GM18520 (cell line): Measurements from ENCODE around the gene MTHFSD.
"Not testable (repeated sequence)": the region's sequence is repeated elsewhere in the genome, so short reads cannot be mapped to it uniquely, and the experiment has no call there.

ENCODE experiments used
- ATAC-seq: cut with Tn5 transposase; IDR thresholded peaks from one replicate; pipeline ENCODE4 v1.9.1; 2021; ENCODE audit not compliant: unreplicated experiment

MTHFSD gene, protein sequence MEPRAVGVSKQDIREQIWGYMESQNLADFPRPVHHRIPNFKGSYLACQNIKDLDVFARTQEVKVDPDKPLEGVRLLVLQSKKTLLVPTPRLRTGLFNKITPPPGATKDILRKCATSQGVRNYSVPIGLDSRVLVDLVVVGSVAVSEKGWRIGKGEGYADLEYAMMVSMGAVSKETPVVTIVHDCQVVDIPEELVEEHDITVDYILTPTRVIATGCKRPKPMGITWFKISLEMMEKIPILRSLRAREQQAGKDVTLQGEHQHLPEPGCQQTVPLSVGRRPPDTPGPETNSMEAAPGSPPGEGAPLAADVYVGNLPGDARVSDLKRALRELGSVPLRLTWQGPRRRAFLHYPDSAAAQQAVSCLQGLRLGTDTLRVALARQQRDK

DNA sequence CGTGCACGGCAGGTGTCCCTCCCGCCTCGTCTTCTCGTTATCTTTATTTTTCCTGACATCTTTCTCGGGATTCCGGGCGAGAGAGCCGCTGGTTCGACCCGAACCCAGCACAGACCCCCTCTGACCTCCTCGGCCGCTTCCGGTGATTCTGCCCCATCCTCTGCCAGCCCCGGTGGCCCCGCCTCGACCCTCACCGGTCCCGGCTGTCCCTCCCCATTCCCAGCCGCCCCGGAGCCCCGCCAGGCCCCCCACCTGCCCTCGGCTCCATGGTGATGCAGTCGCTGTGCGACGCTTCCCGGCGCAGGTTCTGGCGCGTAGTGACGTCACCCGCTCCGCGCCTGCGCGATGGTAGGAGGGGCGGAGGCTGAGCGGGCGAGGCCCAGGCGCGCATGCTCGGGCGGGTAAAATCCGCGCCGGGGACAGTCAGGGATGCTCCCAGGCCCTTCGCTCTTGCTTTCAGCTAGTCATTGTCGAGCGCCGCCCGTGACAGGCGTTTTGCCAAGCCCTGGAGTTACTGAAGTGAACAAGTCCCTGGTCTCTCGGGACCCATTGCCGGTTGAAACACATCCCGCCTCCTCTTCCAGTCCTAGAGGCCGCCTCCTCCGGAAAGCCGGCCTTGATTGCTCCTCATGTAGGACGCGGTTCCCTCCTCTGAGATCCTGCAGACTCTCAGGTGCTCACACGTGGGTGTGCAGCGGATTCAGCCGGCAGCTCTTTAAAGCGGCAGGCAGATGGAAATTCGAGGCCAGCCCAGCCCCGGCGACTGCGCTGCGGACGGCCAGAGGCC is at the start of gene MTHFSD:
MTHFSD (minus strand) TSS at position 319 of the 787 bp plus-strand sequence; CDS start at position 268, 51 bp downstream.
- ATAC-seq: peak; percentile 87

DNA sequence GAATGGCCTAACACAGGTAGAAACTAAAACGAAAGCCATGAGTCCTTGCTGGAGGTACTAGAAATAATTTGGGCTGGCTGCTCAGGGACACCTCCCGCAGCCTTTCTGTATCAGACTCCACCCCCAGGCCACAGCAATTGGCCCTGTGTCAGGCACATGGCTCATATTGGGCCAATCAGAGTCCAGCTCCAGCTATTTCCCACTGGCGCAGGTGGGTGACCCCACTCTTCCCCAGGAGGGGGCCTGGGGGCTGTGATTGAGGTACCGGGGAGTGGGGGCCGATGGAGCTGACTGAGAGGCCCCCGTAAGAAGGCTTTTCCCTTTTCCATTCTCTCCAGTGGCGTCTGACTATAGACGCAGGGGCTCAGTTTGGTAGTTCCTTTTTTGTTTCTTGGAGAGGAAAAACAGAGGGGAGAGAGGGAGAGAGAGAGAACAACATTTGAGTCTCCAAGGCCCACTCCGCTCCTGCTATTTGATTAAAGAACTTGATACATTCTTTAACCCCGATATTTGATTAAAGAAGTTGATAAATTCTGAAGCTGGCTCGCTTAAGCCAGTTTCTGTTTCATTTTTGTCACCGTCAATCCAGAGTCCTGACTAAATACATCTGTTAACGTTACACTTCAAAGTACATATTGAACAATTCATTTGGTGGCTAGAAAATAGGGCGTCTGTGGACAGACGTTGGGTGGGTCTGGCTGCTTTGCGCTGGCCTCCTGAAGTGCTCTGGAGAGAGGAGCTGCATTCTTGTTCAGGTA is 49.6 kb upstream of the MTHFSD start:
- no peak for ATAC-seq

DNA sequence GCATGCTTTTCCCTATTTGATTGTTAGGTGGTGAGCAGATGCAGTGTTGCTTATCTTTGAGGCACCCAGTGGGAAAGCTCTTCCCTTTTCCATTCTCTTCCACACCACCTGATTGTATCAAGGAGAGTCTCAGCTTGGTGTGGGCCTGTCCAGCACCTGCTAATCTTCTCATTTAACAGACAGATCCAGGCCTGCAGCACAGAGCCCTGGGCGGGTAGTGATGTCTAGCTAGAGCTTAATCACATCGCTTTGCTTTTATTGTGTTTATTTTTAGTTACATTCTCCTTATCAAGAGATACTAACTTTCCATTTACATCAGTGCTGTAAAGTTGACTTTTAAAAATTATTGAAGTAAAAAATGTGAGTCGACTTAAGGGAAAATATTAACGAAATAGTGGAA is 47.5 kb upstream of the MTHFSD start:
- no peak for ATAC-seq

DNA sequence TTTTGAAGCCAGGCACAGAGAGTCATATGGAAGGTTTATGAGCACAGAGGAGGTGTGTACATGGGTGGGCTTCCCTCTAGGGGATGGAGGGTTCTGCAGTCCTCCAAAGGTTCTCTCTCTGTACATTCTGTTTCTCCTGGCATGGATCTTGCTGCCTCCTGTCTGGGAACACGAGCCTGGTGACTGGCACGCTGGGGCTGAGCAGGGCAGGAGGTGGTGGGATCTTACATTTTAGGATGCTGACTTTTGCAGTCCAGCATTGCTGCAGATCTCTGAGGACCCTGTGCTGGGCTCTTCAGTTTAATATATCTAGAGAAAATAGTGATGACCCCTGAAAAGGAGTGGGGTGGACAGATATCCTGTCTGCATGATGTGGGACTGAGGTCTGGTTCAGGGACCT is 46.3 kb upstream of the MTHFSD start:
- no peak for ATAC-seq

DNA sequence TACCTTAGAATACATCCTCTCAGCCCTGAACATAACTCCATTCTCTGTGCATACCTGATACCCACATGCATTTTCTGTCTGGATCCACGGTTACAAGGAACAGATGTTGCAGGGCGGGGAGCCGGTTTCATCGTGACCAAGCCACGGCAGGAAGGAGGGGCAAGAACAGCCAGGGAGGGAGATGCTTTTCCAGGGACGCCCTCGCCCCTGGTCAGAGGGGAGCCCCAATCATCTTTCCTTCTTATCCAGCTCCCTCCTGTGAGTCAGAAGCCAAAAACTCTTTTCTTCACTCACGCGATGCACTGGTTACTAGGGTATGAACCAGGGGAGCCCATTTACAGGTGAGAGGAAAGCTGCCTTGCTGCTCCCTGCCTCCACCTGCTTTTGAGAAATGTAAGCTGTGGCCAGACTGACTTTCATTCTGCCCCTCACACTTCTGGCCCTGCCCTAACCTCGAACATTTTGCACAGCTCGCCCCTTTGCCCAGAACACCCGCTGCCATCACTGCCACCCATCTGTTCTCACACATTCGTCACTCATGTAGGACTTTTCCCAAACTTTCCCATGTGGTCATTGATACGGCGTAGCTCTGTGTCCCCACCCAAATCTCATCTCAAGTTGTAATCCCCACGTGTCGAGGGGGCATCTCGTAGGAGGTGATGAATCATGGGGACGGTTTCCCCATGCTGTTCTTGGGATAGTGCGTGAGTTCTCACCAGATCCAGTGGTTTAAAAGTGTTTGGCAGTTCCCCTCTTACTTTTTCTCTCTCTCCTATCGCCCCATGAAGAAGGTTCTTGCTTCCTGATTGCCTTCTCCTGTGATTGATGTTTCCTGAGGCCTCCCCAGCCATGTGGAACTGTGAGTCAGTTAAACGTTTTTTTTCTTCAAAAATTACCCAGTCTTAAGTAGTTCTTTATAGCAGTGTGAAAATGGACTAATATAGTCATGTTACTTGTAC is 43.9 kb upstream of the MTHFSD start:
- no peak for ATAC-seq

DNA sequence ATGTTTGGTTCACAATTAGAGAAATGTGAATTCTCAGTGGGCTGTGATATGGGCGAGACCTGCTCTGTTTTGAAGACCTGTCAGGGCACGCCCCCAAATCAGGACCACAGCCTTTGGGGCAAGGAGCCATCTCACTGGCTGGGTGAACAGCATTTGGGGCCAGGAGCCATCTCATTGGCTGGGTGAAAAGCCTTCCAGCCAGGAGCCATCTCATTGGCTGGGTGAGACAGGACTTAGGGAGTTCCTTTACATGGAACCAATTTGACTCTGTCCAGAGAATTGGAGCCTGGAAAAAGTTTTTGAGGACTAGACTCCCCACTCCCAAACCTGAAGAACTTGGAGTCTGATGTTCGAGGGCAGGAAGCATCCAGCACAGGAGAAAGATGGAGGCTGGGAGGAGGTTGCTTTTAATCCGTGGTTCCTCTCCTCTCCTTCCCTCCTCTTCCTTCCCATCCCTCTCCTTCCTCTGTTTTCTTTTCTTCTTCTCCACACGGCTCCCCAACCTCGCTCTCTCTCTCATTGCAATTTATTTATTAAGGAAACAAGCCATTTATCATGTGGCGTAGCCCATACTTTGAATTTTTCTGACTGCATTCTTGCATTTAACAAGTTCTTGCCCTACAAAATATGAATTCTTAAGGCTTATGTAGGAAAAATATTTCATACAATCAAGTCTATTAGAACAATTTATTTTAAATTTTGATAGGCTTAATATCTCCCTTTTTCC is 43.0 kb upstream of the MTHFSD start:
- no peak for ATAC-seq

DNA sequence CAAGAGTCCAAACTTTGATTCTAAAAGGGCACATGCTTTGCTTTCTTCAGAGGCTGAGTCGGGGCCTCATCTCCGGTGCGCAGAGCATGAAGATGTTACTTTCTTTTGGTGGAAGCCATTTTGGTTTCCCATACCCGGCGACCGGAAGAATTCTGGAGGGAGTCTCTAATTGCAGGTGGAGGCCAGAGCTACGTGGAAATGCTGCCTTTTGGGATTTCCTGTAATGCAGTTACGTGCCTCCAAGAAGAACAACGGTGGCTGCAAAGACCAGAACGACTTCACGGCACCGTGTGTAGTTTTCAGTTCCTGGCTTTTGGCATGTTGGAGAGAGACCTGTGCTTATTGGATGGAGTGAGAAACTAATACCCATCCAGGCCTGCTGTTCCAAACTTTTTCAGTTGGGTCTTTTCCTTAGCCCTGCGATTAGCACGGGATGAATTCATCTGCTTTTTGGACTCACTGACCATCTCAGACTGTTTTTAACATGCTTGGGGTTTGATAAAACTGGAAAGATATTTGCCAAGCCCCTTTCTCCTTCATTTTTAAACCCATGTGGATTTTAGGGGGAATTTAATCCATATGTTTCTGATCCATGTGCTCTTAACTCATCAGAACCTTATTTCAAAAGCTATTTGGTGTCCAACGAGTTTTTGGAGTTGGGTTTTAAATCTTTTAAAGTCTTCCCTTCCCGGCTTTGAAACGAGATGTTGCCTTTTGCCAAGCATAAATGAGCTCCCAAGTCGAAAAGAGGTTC is 42.3 kb upstream of the MTHFSD start:
- ATAC-seq: no peak

DNA sequence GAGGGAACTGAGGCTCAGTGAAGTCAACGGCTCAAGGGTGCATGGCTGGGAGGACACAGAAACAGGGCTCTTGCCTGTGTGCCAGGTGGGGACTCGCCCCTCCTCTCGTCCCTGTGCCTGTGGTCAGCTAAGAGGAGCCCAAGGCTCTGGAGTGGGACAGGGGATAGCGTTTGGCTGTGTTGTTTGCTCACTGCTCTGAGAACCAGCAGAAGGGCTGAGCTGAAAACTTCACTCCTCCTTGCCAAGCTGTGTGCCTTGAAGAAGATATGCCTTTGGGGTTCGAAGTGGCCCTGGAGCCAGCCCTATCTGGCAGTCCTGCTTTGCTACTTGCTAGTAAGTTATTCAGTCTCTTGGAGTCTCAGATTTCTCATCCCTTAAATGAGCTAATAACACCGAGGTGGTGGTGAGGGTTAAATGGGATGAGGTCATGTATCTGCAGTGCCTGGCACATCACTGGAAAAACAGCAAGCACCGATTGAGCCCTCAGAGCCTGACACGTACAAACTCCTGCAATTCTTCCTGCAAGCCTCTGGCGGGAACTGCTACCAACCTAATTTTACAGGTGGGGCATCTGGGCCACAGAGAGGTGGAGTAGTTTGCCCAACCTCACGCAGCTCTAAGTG is 41.1 kb upstream of the MTHFSD start:
- no peak for ATAC-seq

DNA sequence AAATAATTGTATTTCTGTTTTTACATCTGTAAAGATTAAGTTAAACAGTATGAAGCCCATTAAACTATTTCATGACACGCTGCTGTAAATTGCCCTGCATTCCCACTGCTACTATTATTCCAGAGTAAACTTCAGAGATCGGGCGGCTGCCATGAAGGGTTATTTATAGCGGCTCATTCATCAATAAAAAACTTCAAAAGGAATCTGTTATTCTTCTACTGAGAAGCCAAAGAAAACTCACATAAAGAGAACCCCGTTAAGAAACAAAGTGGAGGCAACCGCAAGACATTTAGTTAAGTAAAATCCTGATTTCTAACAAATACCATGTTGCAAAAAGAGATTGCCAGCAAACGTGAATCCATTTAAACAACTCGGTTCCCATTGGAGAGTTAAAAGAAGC is 39.7 kb upstream of the MTHFSD start:
- no peak for ATAC-seq

DNA sequence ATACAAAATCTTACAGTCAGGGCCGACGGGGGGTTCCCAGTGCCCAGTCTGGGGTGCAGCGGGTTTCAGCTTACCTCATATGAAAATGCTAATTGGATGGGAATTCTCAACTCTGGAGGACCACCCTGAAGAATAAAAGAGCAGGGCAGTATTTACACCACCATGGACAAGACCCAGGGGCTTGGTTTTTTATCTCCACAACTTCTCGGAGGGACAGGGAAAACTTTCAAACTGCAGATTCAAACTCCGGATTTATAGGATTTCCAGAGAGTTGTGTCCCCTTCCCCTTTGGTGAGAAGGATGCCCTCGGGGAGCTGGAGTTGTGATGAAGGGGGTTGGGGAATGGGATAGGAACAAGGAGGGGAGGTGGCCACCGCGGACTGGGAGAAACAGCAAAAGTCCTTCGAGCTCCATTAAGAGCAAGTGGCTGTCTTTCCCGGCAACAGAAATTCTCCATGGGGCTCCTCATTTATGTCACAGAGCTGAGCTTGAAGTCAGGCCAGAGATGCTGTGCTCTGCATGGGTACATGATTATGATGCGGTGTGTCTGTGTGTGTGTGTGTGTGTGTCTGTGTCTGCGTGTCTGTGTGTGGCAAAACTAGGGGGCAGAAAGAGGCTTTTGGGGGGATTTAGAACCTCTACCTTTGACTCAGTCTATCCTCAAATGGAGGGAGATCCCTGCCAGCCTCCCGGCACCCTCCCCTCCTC is 39.0 kb upstream of the MTHFSD start:
- ATAC-seq: no peak

DNA sequence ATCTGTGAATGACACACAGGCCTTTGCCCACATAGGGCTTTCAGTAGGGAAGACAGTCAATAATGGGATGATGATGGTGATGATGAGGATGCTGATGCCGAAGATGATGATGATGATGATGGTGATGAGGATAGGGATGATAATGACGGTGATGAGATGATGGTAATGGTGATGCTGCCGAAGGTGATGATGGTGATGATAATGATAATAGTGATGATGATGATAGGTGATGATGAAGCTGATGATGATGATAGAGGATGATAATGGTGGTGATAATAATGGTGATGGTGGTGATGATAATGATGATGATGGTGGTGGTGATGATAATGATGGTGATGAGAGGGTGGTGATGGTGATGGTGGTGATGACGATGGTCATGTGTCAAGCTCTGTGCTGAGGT is 36.2 kb upstream of the MTHFSD start:
- ATAC-seq: no peak

DNA sequence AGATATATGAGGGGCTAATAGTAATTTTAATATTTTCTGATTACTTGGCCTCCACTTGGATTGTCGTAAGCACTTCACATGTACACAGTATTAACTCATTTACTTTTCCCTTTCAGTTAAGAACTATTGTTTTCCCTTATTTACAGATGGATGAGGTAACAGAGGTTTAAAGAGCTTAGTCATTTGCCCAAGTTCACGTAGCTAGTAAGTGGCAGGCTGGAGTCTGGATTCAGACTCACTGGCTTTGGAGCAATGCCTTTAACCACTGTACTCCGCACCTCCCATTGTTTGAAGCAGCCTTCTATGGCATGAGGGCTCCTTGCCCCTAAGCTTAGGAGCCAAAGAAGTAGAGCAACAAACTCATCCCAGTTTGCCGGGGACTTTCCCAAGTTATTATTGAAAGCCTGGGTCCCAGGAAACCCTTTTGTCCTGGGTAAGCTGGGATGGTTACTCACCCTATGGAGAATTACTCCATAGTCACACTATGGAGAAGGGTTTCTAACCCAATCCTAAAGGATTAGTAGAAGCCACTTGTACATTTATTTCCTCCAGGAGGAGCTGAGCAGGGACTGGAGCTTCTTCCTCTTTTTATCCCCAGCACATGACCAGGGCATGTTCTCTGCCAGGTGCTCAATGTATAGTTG is 35.6 kb upstream of the MTHFSD start:
- no peak for ATAC-seq

DNA sequence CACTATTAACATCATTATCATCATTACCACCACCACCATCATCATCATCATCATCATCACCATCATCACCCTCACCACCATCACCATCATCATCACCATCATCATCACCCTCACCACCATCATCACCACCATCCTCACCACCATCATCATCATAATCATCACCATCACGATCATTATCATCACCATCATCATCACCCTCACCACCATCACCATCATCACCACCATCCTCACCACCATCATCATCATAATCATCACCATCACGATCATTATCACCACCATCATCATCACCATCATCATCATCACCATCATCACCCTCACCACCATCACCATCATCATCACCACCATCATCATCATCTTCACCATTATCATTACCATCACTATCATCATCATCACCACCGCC is 32.9 kb upstream of the MTHFSD start:
- ATAC-seq: not testable (repeated sequence)

DNA sequence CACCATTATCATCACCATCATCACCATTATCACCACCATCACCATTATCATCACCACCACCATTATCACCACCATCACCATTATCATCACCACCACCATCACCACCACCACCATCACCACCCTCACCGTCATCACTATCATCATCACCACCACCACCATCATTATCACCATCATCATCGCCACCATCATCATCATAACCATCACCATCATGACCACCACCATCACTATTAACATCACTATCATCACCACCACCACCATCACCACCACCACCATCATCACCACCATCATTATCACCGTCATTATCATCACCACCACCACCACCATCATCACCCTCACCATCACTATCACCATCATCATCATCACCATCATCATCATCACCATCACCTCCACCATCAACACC is 32.5 kb upstream of the MTHFSD start:
- no peak for ATAC-seq

DNA sequence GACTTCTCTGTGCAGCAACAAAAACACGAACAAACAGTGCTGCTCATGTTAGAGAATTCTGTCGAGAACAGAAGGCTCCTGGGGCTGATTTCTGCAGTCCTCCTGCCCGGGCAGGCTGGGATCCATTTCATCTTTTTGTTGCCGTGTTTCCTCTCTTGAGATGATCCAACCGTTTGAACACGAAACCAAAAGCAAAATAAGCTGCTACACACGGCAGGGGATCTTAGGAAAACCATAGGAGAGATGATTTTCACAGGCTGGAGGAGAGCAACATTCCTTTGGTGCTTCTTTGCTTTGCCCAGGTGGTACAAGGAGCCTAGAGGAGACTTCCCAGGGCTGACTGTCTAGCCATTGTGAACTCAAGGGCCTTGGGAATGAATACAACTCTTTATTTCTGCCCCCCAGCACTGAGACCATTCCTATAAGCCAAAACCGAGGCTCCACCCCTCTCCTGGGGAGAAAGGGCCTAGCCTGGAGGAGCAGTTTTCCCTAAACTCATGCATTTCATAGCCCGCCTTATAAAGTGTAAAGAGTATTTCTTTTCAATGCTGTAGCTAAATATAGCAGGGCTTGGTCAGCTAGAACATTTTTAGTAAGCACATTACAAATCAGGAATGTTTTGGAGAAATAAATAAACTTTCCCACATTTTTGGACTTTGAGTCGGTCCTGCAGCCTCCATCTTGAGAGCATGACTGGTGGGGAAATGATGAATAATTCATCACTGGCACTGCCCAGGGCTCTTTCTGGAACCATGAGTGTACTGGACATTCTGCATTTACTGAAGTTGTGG is 31.0 kb upstream of the MTHFSD start:
- ATAC-seq: no peak
